GM23248 (cell line): ENCODE measurements around the gene EDIL3.

Source experiments
- EZH2 ChIP-seq: fragments of 200-600 bp; sonication (generic); IDR thresholded peaks from 2 replicates; pipeline ENCODE4 v1.6.1; 2018; ENCODE audit warnings: antibody characterized with exemption, mild to moderate bottlenecking; ENCODE audit not compliant: insufficient read depth, poor library complexity, severe bottlenecking
- EZH2phosphoT487 ChIP-seq: fragments of 200-600 bp; sonication (generic); IDR thresholded peaks from 2 replicates; pipeline ENCODE4 v1.6.1; 2018; ENCODE audit warnings: antibody characterized with exemption, moderate library complexity, mild to moderate bottlenecking, low read depth; ENCODE audit not compliant: insufficient read depth

GRCh38 chr5:84406111-84406510, 21.4 kb upstream of the EDIL3 start:
- no peak for TF ChIP-seq EZH2
- TF ChIP-seq EZH2phosphoT487, result no peak
